ENCODE data around the gene WDR36. TPM values are rescaled to one million over a fixed set of nuclear protein-coding genes. Genes with fewer than 3 reads are reported as not detected.

The WDR36 gene
- total RNA-seq, 1 donor from 2014 or later = 31.0 TPM

GRCh38 chr5:111131356-111131755, 39.2 kb downstream of the WDR36 start:
- no peaks in the 10 kb centered on the region for H3K27me3 Mint-ChIP-seq (ENCODE audit: low read depth)

DNA sequence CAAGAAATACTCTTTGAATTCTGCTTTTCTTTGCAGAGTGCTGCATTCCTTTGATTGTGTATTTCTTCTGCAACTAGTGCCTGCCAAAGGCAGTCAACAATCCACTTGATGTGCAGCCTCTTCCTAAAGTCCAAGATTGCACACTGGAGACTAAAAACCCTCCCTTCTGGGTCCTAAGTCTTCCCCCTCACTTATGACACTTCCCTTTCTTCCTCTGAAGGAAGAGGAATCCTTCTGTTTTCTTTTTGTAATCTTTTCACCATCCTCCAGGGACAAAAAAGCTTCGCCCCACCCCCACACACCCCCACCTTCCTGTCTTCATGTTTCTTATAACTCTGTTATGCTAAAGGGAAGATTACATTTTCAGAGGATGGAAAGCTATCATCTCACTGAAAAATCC, 39.9 kb downstream of the WDR36 start:
- H3K4me3 Mint-ChIP-seq = no peak overlapping the region
- H3K27me3 Mint-ChIP-seq (ENCODE audit: low read depth) = no peaks in the 10 kb centered on the region
- H3K4me1 Mint-ChIP-seq = peaks cover 30% of the 10 kb centered on the region
- TF ChIP-seq CTCF (conservative IDR thresholded peaks at IDR 0.05) = no peak
- H3K27ac Mint-ChIP-seq (ENCODE audit: unreplicated experiment) = no peak overlapping the region
- H3K36me3 Mint-ChIP-seq (ENCODE audit: low read depth) = peaks cover 2% of the 10 kb centered on the region
- no peaks in the 10 kb centered on the region for H3K9me3 Mint-ChIP-seq
- DNase-seq (ENCODE audit: low read depth, low spot score) = no peak

More at GRCh38 chr5:111131356-111131755, 39.2 kb downstream of the WDR36 start:
- Mint-ChIP-seq H3K27ac (ENCODE audit: unreplicated experiment) (no peak overlapping the region), H3K9me3 (no peaks in the 10 kb centered on the region), H3K4me3 (no peak overlapping the region), H3K4me1 (peaks cover 30% of the 10 kb centered on the region), H3K36me3 (ENCODE audit: low read depth) (peaks cover 2% of the 10 kb centered on the region)
- no peak for DNase-seq (ENCODE audit: low read depth, low spot score)
- TF ChIP-seq CTCF (conservative IDR thresholded peaks at IDR 0.05) = no peak

DNA sequence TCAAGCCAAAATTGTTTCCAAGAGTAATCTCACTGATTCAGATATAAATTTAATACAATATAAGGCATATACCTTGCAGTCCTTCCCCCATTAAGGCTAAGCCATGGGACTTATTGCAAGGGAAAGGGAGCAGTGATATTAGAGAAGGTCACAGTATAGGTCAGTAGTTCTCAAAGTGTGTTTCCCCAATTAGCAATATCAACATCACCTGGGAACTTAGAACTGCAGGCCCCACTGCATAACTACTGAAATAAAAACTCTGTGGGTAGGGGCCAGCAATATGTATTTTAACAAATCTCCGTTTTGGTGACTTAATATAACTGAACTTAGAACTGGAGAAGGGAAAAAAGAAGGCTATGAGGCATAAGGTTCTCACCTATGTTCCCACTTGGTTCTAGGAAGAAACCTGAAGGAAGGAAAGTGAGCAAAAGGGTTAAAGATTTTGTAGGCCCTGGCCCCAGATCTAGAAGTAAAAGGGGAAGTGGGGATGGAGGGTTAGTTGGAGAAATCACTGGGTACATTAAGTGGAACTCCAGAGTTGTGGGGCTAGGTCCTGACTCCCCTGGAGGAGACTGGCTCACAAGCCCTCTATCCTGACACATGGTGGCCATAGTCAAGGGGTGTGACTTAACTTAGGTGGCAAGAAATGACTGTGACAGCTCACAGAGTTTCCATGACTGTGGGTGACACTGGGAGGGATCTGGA, 40.7 kb downstream of the WDR36 start:
- H3K9me3 Mint-ChIP-seq = no peaks in the 10 kb centered on the region
- peaks cover 2% of the 10 kb centered on the region for H3K36me3 Mint-ChIP-seq (ENCODE audit: low read depth)
- no peak overlapping the region for H3K27ac Mint-ChIP-seq (ENCODE audit: unreplicated experiment)
- no peaks in the 10 kb centered on the region for H3K27me3 Mint-ChIP-seq (ENCODE audit: low read depth)
- no peak for TF ChIP-seq CTCF (conservative IDR thresholded peaks at IDR 0.05)
- H3K4me3 Mint-ChIP-seq = no peak overlapping the region
- H3K4me1 Mint-ChIP-seq = peaks cover 30% of the 10 kb centered on the region
- DNase-seq (ENCODE audit: low read depth, low spot score) = no peak

- Mint-ChIP-seq H3K9me3 (no peaks in the 10 kb centered on the region), H3K4me1 (peaks cover 30% of the 10 kb centered on the region), H3K4me3 (no peak overlapping the region), H3K36me3 (ENCODE audit: low read depth) (peaks cover 2% of the 10 kb centered on the region), H3K27me3 (ENCODE audit: low read depth) (no peaks in the 10 kb centered on the region), H3K27ac (ENCODE audit: unreplicated experiment) (no peak overlapping the region)
- no peak for TF ChIP-seq CTCF (conservative IDR thresholded peaks at IDR 0.05)
- DNase-seq (ENCODE audit: low read depth, low spot score) = no peak
Observed at GRCh38 chr5:111133436-111133751, 41.2 kb downstream of the WDR36 start.

- H3K4me1 Mint-ChIP-seq = peaks cover 30% of the 10 kb centered on the region
- TF ChIP-seq CTCF (conservative IDR thresholded peaks at IDR 0.05) = no peak
- H3K27ac Mint-ChIP-seq (ENCODE audit: unreplicated experiment) = no peak overlapping the region
- DNase-seq (ENCODE audit: low read depth, low spot score) = no peak
- no peak overlapping the region for H3K4me3 Mint-ChIP-seq
- no peaks in the 10 kb centered on the region for H3K36me3 Mint-ChIP-seq (ENCODE audit: low read depth)
- no peaks in the 10 kb centered on the region for H3K27me3 Mint-ChIP-seq (ENCODE audit: low read depth)
- no peaks in the 10 kb centered on the region for H3K9me3 Mint-ChIP-seq
Observed at GRCh38 chr5:111134087-111134486, 41.9 kb downstream of the WDR36 start.
